ENCODE data around the gene PEX26.

PEX26 gene

GRCh38 chr22:18145676-18146388, 68.0 kb downstream of the PEX26 start:
- DNase-seq (ENCODE audit: low read depth) = no peak
- no peak for TF ChIP-seq CTCF (conservative IDR thresholded peaks at IDR 0.05; ENCODE audit: low read length)

GRCh38 chr22:18146389-18146753, 68.6 kb downstream of the PEX26 start:
- no peak overlapping the region for H3K4me3 ChIP-seq (ENCODE audit: low read length)
- no peak for DNase-seq (ENCODE audit: low read depth)
- TF ChIP-seq CTCF (conservative IDR thresholded peaks at IDR 0.05; ENCODE audit: low read length) = no peak

More at GRCh38 chr22:18145676-18146388, 68.0 kb downstream of the PEX26 start:
- no peak overlapping the region for H3K4me3 ChIP-seq (ENCODE audit: low read length)

- no peak for TF ChIP-seq CTCF (conservative IDR thresholded peaks at IDR 0.05; ENCODE audit: low read length)
- no peak for DNase-seq (ENCODE audit: low read depth)
- H3K4me3 ChIP-seq (ENCODE audit: low read length) = no peak overlapping the region
Observed at GRCh38 chr22:18147791-18148190, 70.0 kb downstream of the PEX26 start.

- no peak overlapping the region for H3K4me3 ChIP-seq (ENCODE audit: low read length)
- no peak for TF ChIP-seq CTCF (conservative IDR thresholded peaks at IDR 0.05; ENCODE audit: low read length)
- DNase-seq (ENCODE audit: low read depth) = no peak
Observed at GRCh38 chr22:18148293-18148965, 70.6 kb downstream of the PEX26 start.

GRCh38 chr22:18152519-18152918, 74.7 kb downstream of the PEX26 start:
- no peak overlapping the region for H3K4me3 ChIP-seq (ENCODE audit: low read length)
- TF ChIP-seq CTCF (conservative IDR thresholded peaks at IDR 0.05; ENCODE audit: low read length) = no peak
- no peak for DNase-seq (ENCODE audit: low read depth)

GRCh38 chr22:18154821-18155390, 77.1 kb downstream of the PEX26 start:
- no peak for DNase-seq (ENCODE audit: low read depth)
- no peak for TF ChIP-seq CTCF (conservative IDR thresholded peaks at IDR 0.05; ENCODE audit: low read length)
- H3K4me3 ChIP-seq (ENCODE audit: low read length) = no peak overlapping the region

Data from AG10803 (cell line).